Activated CD8-positive, alpha-beta T cell treated with anti-CD3 and anti-CD28 coated beads for 36 hours (primary cell): ENCODE data around the gene HDAC5. TPM values are rescaled to one million over a fixed set of nuclear protein-coding genes. Genes with fewer than 3 reads are reported as not detected.
"Not testable (repeated sequence)": the region's sequence is repeated elsewhere in the genome, so short reads cannot be mapped to it uniquely, and the experiment has no call there.

ENCODE experiments used
- ATAC-seq: fragments of 200-7000 bp; cut with Tn5 transposase; one replicate; pipeline ENCODE4 v1.10.0; 2021; ENCODE audit warnings: mild to moderate bottlenecking, moderate library complexity
- CTCF ChIA-PET: fragments of 350-600 bp; sonication (Branson Sonifier 250); formaldehyde crosslinking; loops from one replicate; lab custom pipeline; 2021; ENCODE audit warnings: antibody characterized with exemption; lab: Charles Lee
- POLR2A ChIA-PET: fragments of 350-600 bp; sonication (Branson Sonifier 250); formaldehyde crosslinking; loops from one replicate; lab custom pipeline; 2021; ENCODE audit warnings: antibody characterized with exemption; lab: Charles Lee
- DNase-seq: peaks from one replicate; pipeline ENCODE4 v3.0.0-alpha.2; 2020
- H3K27ac Mint-ChIP-seq: one replicate; pipeline ENCODE4 v1.8.0; 2021; ENCODE audit warnings: mild to moderate bottlenecking, mixed read lengths
- H3K27me3 Mint-ChIP-seq: one replicate; pipeline ENCODE4 v1.8.0; 2021; ENCODE audit warnings: mixed read lengths
- H3K36me3 Mint-ChIP-seq: one replicate; pipeline ENCODE4 v1.8.0; 2021; ENCODE audit warnings: low read depth, mixed read lengths
- H3K4me1 Mint-ChIP-seq: one replicate; pipeline ENCODE4 v1.8.0; 2021; ENCODE audit warnings: low read depth, mixed read lengths
- H3K4me3 Mint-ChIP-seq: one replicate; pipeline ENCODE4 v1.8.0; 2021; ENCODE audit warnings: mild to moderate bottlenecking, moderate library complexity, mixed read lengths
- H3K9me3 Mint-ChIP-seq: one replicate; pipeline ENCODE4 v1.8.0; 2021; ENCODE audit warnings: mixed read lengths
- CTCF ChIP-seq: fragments of 200-600 bp; IDR thresholded peaks from one replicate; pipeline ENCODE4 v1.8.0; 2022; ENCODE audit warnings: antibody characterized with exemption, mild to moderate bottlenecking
- intact Hi-C: fragments of 100-400 bp; cut with micrococcal nuclease; formaldehyde crosslinking; loops from one replicate; pipeline ENCODE4 v1.10.0; 2022
- total RNA-seq, 2 experiments: library from RNA; stranded (reverse); gene quantifications; one replicate each; pipeline ENCODE4 v1.2.3, GENCODE V29; 2021

Gene HDAC5
- total RNA-seq, 2 experiments from 2014 or later, result 19.1 to 19.3 TPM

GRCh38 chr17:44044071-44044470 is 79.4 kb downstream of the HDAC5 start:
- CTCF ChIA-PET, result interaction anchor here (1.0 to 2.8 kb wide), 8 partner anchors 22 to 467 kb away, joined by 3 to 11 read pairs (median 4); partner anchors contain the start of gene HDAC5
- DNase-seq (no peak), ATAC-seq (no peak)
- Mint-ChIP-seq H3K9me3 (no peaks in the 10 kb centered on the region), H3K4me3 (no peak overlapping the region), H3K27ac (peak overlapping the region; percentile 16), H3K27me3 (no peaks in the 10 kb centered on the region), H3K36me3 (peaks cover 30% of the 10 kb centered on the region), H3K4me1 (peaks cover 17% of the 10 kb centered on the region)
- no peak for TF ChIP-seq CTCF
- intact Hi-C loops, result no loop called here
- POLR2A ChIA-PET, result interaction anchor here (0.8 to 2.0 kb wide), 2 partner anchors 12 to 28 kb away, joined by 3 to 8 read pairs; no protein-coding TSS in a partner anchor

- H3K27ac Mint-ChIP-seq, result no peak overlapping the region
- DNase-seq (no peak), ATAC-seq (no peak)
- H3K27me3 Mint-ChIP-seq, result no peaks in the 10 kb centered on the region
- H3K4me3 Mint-ChIP-seq, result no peak overlapping the region
- CTCF ChIA-PET, result interaction anchor here (0.6 to 2.8 kb wide), 8 partner anchors 23 to 467 kb away, joined by 3 to 11 read pairs (median 3); partner anchors contain the start of gene HDAC5
- intact Hi-C loops, result no loop called here
- H3K9me3 Mint-ChIP-seq, result no peaks in the 10 kb centered on the region
- H3K4me1 Mint-ChIP-seq, result peaks cover 17% of the 10 kb centered on the region
- H3K36me3 Mint-ChIP-seq, result peaks cover 33% of the 10 kb centered on the region
- POLR2A ChIA-PET, result interaction anchor here (0.7 to 2.0 kb wide), 7 partner anchors 11 to 41 kb away, joined by 3 to 8 read pairs (median 3); no protein-coding TSS in a partner anchor
- no peak for TF ChIP-seq CTCF
These were observed 80.2 kb downstream of the HDAC5 start for GRCh38 chr17:44043272-44043696.

GRCh38 chr17:44039829-44040635 is 83.4 kb downstream of the HDAC5 start:
- no peak for TF ChIP-seq CTCF
- H3K27me3 Mint-ChIP-seq, result no peaks in the 10 kb centered on the region
- intact Hi-C loops, result no loop called here
- no peak overlapping the region for H3K4me3 Mint-ChIP-seq
- H3K9me3 Mint-ChIP-seq, result no peaks in the 10 kb centered on the region
- peaks cover 34% of the 10 kb centered on the region for H3K36me3 Mint-ChIP-seq
- ChIA-PET CTCF (interaction anchor here (0.7 to 3.1 kb wide), 7 partner anchors 10 to 194 kb away, joined by 3 to 16 read pairs (median 4); partner anchors contain the start of gene CD300LG), POLR2A (no interaction called here)
- ATAC-seq (no peak), DNase-seq (no peak)
- H3K4me1 Mint-ChIP-seq, result peaks cover 17% of the 10 kb centered on the region
- H3K27ac Mint-ChIP-seq, result peak overlapping the region; percentile 17

GRCh38 chr17:44038604-44039011 is 84.8 kb downstream of the HDAC5 start:
- peaks cover 42% of the 10 kb centered on the region for H3K36me3 Mint-ChIP-seq
- no peak overlapping the region for H3K27ac Mint-ChIP-seq
- ChIA-PET CTCF (interaction anchor here (0.6 to 1.2 kb wide), 2 partner anchors 94 to 559 kb away, joined by 3 to 5 read pairs; no protein-coding TSS in a partner anchor), POLR2A (interaction anchor here (0.8 kb wide), 1 partner anchor 10 kb away, joined by 3 read pairs; no protein-coding TSS in a partner anchor)
- H3K4me1 Mint-ChIP-seq, result peaks cover 19% of the 10 kb centered on the region
- H3K27me3 Mint-ChIP-seq, result no peaks in the 10 kb centered on the region
- H3K4me3 Mint-ChIP-seq, result no peak overlapping the region
- no peak for TF ChIP-seq CTCF
- no peak for DNase-seq
- no peaks in the 10 kb centered on the region for H3K9me3 Mint-ChIP-seq
- ATAC-seq, result no peak
- intact Hi-C loops, result no loop called here

GRCh38 chr17:44037471-44037870 is 86.0 kb downstream of the HDAC5 start:
- intact Hi-C loops, result no loop called here
- no peaks in the 10 kb centered on the region for H3K27me3 Mint-ChIP-seq
- peaks cover 18% of the 10 kb centered on the region for H3K4me1 Mint-ChIP-seq
- ATAC-seq, result no peak
- H3K4me3 Mint-ChIP-seq, result no peak overlapping the region
- ChIA-PET POLR2A (no interaction called here), CTCF (no interaction called here)
- H3K36me3 Mint-ChIP-seq, result peaks cover 42% of the 10 kb centered on the region
- no peak for DNase-seq
- TF ChIP-seq CTCF, result no peak
- H3K27ac Mint-ChIP-seq, result no peak overlapping the region
- H3K9me3 Mint-ChIP-seq, result no peaks in the 10 kb centered on the region

- DNase-seq, CTCF ChIA-PET, intact Hi-C loops, ATAC-seq, POLR2A ChIA-PET, H3K4me1 Mint-ChIP-seq, H3K4me3 Mint-ChIP-seq, H3K27me3 Mint-ChIP-seq, H3K9me3 Mint-ChIP-seq, H3K27ac Mint-ChIP-seq: not testable (repeated sequence)
- H3K36me3 Mint-ChIP-seq, result peaks cover 37% of the 10 kb centered on the region
These were observed 88.8 kb downstream of the HDAC5 start for GRCh38 chr17:44034688-44035087.
